Kidney (tissue), 14 donors: Measurements from ENCODE around the gene FAF1. TPM values are rescaled to one million over a fixed set of nuclear protein-coding genes. Genes with fewer than 3 reads are reported as not detected.

Experiments used
- DNase-seq, 5 donors: peaks; one replicate each; pipeline ENCODE4 v3.0.0-alpha.2; 2013 to 2020
- FAIRE-seq: peaks from 2 replicates; lab custom pipeline; 2012; peaks lifted over from hg19 to GRCh38; lab: Jason Lieb, UNC
- H3K27ac ChIP-seq, 2 donors: one replicate each; pipeline ENCODE4 v1.7.0; 2013; ENCODE audit warnings: low read depth in 2 of 2, low read length in 2 of 2, inconsistent platforms in 1 of 2
- H3K27me3 ChIP-seq: one replicate; pipeline ENCODE4 v1.7.1; 2013; ENCODE audit warnings: low read length, inconsistent platforms; ENCODE audit not compliant: control insufficient read depth, insufficient read depth
- H3K36me3 ChIP-seq, 3 donors: one replicate each; pipeline versions ENCODE4 v1.7.0 to v1.7.1; 2013; ENCODE audit warnings: low read length in 3 of 3, control low read depth in 1 of 3, inconsistent platforms in 1 of 3; ENCODE audit not compliant: insufficient read depth in 3 of 3, control insufficient read depth in 2 of 3
- H3K4me1 ChIP-seq, 3 donors: one replicate each; pipeline versions ENCODE4 v1.7.0 to v1.7.1; 2013; ENCODE audit warnings: low read length in 3 of 3, inconsistent platforms in 1 of 3, low read depth in 1 of 3; ENCODE audit not compliant: control insufficient read depth in 2 of 3, insufficient read depth in 2 of 3
- H3K4me3 ChIP-seq, 3 donors: one replicate each; pipeline versions ENCODE4 v1.7.0 to v1.8.1; 2013; ENCODE audit warnings: low read length in 3 of 3, control low read depth in 1 of 3, inconsistent platforms in 1 of 3
- H3K9ac ChIP-seq, 3 donors: one replicate each; pipeline versions ENCODE4 v1.7.0 to v1.7.1; 2013; ENCODE audit warnings: low read length in 3 of 3, control low read depth in 1 of 3, inconsistent platforms in 1 of 3
- H3K9me3 ChIP-seq, 3 donors: one replicate each; pipeline versions ENCODE4 v1.7.0 to v1.7.1; 2013; ENCODE audit warnings: low read length in 3 of 3, control low read depth in 1 of 3, inconsistent platforms in 1 of 3; ENCODE audit not compliant: control insufficient read depth in 2 of 3, insufficient read depth in 1 of 3
- intact Hi-C: fragments of 100-400 bp; cut with DNase I; formaldehyde crosslinking; loops from one replicate; pipeline ENCODE4 v1.11.1; 2022
- polyA plus RNA-seq: library from polyadenylated mRNA; stranded (reverse); fragments of 350-450 nt; fragmentation: Illumina TruSeq; extraction: RNeasy Lipid Tissue Mini Kit (QIAGEN cat#74804); gene quantifications from one replicate; pipeline ENCODE4 v1.2.3, GENCODE V29; 2014; ENCODE audit warnings: low read depth, low replicate concordance; ENCODE audit not compliant: insufficient read depth
- total RNA-seq: library from RNA; stranded (reverse); fragmentation: NEBNext Ultra II Directional; extraction: Animal tissue kit (Norgen Biotek cat#: 25700); gene quantifications from one replicate; pipeline ENCODE4 v1.2.1, GENCODE V29; 2021
- TF ChIP-seq, protein P1 (sequence below): IDR thresholded peaks from 3 replicates; pipeline ENCODE4 v1.5.1; 2012; ENCODE audit warnings: mild to moderate bottlenecking, moderate library complexity, borderline replicate concordance; ENCODE audit not compliant: insufficient read depth; ENCODE audit errors: extremely low read depth
- donor health status: control.
- donor health status: control.
- donor health status: control.
- donor health status: control.
- donor health status: control.
- donor health status: DM: yes; HTN: yes; CAD: no.
- donor health status: Normal renal cell carcinoma (clear cell type).

FAF1 gene
- total and polyA plus RNA-seq, 2 donors from 2014 or later = 50.1 to 72.8 TPM

GRCh38 chr1:50595874-50596273, 364.2 kb downstream of the FAF1 start:
- no peak for FAIRE-seq

DNA sequence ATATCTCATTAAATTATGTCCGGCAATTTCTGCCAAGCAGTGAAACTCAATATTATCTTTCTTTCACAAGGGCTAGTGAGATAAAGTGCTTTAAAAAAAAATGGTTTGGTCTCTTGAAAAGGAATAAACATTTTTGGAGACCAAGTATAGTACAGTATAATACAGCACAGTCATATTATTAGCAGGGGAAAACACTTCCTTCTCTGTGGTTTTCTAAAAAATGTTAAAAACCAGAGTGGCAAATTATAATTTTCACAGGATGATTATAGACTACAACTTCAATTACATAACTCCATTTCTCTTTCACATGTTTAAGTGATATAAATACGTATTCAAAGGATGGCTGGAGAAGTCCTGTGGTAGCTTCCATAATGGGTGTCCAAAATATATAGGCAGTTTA, 366.6 kb downstream of the FAF1 start:
- intact Hi-C loops = no loop called here
- H3K36me3 ChIP-seq = peaks cover 0 to under 1% (median 0%) of the 10 kb centered on the region in 3 donors
- no peaks in the 10 kb centered on the region for H3K9me3 ChIP-seq
- H3K27ac ChIP-seq = no peak overlapping the region
- no peak overlapping the region for H3K9ac ChIP-seq
- H3K4me3 ChIP-seq = no peak overlapping the region
- DNase-seq = no peak
- no peaks in the 10 kb centered on the region for H3K4me1 ChIP-seq
- FAIRE-seq = no peak
- no peaks in the 10 kb centered on the region for H3K27me3 ChIP-seq
- TF ChIP-seq, protein P1, sequence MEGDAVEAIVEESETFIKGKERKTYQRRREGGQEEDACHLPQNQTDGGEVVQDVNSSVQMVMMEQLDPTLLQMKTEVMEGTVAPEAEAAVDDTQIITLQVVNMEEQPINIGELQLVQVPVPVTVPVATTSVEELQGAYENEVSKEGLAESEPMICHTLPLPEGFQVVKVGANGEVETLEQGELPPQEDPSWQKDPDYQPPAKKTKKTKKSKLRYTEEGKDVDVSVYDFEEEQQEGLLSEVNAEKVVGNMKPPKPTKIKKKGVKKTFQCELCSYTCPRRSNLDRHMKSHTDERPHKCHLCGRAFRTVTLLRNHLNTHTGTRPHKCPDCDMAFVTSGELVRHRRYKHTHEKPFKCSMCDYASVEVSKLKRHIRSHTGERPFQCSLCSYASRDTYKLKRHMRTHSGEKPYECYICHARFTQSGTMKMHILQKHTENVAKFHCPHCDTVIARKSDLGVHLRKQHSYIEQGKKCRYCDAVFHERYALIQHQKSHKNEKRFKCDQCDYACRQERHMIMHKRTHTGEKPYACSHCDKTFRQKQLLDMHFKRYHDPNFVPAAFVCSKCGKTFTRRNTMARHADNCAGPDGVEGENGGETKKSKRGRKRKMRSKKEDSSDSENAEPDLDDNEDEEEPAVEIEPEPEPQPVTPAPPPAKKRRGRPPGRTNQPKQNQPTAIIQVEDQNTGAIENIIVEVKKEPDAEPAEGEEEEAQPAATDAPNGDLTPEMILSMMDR = no peak

More at GRCh38 chr1:50595874-50596273, 364.2 kb downstream of the FAF1 start:
- H3K9ac ChIP-seq = no peak overlapping the region
- H3K9me3 ChIP-seq = no peaks in the 10 kb centered on the region
- H3K4me3 ChIP-seq = no peak overlapping the region
- DNase-seq = peak in 2 of 5 donors; percentile 12 to 25
- TF ChIP-seq, protein P1 = no peak
- no peaks in the 10 kb centered on the region for H3K4me1 ChIP-seq
- no peaks in the 10 kb centered on the region for H3K27me3 ChIP-seq
- H3K27ac ChIP-seq = no peak overlapping the region
- intact Hi-C loops = no loop called here
- no peaks in the 10 kb centered on the region for H3K36me3 ChIP-seq

DNA sequence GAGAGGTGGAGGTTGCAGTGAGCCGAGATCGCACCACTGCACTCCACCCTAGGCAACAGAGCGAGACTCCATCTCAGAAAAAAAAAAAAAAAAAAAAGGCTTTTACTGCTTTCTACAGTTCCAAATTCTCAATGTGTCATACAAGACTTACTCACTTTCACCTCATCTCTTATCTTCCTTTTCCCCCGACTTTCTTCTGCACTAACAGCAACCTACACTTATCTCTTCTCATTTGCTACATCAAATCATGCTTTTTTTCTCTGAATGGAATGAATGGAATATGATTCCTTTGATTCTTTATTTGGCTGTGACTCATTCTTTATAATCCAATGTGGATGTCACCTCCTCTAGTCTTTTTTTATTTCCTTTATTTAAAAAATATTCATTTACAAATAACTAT, 368.5 kb downstream of the FAF1 start:
- intact Hi-C loops = no loop called here
- no peak overlapping the region for H3K9ac ChIP-seq
- DNase-seq (no peak), FAIRE-seq (no peak)
- no peak overlapping the region for H3K4me3 ChIP-seq
- TF ChIP-seq, protein P1 = no peak
- no peaks in the 10 kb centered on the region for H3K27me3 ChIP-seq
- H3K9me3 ChIP-seq = no peaks in the 10 kb centered on the region
- no peak overlapping the region for H3K27ac ChIP-seq
- H3K4me1 ChIP-seq = no peaks in the 10 kb centered on the region
- H3K36me3 ChIP-seq = peaks cover 0 to 3% (median 0%) of the 10 kb centered on the region in 3 donors

- TF ChIP-seq, protein P1 = no peak
- no peak for FAIRE-seq
- Histone ChIP-seq H3K9me3 (no peaks in the 10 kb centered on the region), H3K27me3 (no peaks in the 10 kb centered on the region), H3K4me1 (no peaks in the 10 kb centered on the region), H3K27ac (no peak overlapping the region), H3K36me3 (peaks cover 0 to 3% (median 0%) of the 10 kb centered on the region in 3 donors), H3K4me3 (no peak overlapping the region), H3K9ac (no peak overlapping the region)
- DNase-seq = no peak
- intact Hi-C loops = no loop called here
Measured at GRCh38 chr1:50582346-50582745, 377.7 kb downstream of the FAF1 start.
